ENCODE results near the gene UTS2B.

Gene UTS2B

GRCh38 chr3:191221638-191222037 lies 108.7 kb downstream of the UTS2B start:
- Histone ChIP-seq H3K36me3 (replicated peaks; ENCODE audit: low read depth, low read length) (no peaks in the 10 kb centered on the region), H3K27me3 (ENCODE audit: low read depth, low read length) (no peaks in the 10 kb centered on the region), H3K9me3 (ENCODE audit: insufficient read depth, low read length) (no peaks in the 10 kb centered on the region), H3K9ac (ENCODE audit: low read length) (no peak overlapping the region), H2AFZ (ENCODE audit: low read depth, low read length) (no peak overlapping the region), H3K4me1 (ENCODE audit: low read length) (peaks cover 3% of the 10 kb centered on the region; the same call in 1 of the 2 replicates), H3K4me3 (ENCODE audit: low read length) (no peak overlapping the region), H3K4me2 (ENCODE audit: low read length) (no peak overlapping the region), H3K27ac (ENCODE audit: low read length) (no peak overlapping the region), H4K20me1 (ENCODE audit: insufficient read depth, low read length) (no peaks in the 10 kb centered on the region), H3K79me2 (ENCODE audit: low read length) (no peaks in the 10 kb centered on the region)
- no peak for TF ChIP-seq CTCF (IDR thresholded peaks at IDR 0.05; ENCODE audit: low read depth, low read length)
- TF ChIP-seq EZH2phosphoT487 (IDR thresholded peaks at IDR 0.05; ENCODE audit: low read depth), result no peak

GRCh38 chr3:191220908-191221307 lies 109.4 kb downstream of the UTS2B start:
- H3K79me2 ChIP-seq (ENCODE audit: low read length), result no peaks in the 10 kb centered on the region
- no peak overlapping the region for H3K9ac ChIP-seq (ENCODE audit: low read length)
- no peaks in the 10 kb centered on the region for H3K9me3 ChIP-seq (ENCODE audit: insufficient read depth, low read length)
- peaks cover 3% of the 10 kb centered on the region; the same call in 1 of the 2 replicates for H3K4me1 ChIP-seq (ENCODE audit: low read length)
- H4K20me1 ChIP-seq (ENCODE audit: insufficient read depth, low read length), result no peaks in the 10 kb centered on the region
- H2AFZ ChIP-seq (ENCODE audit: low read depth, low read length), result no peak overlapping the region
- TF ChIP-seq EZH2phosphoT487 (IDR thresholded peaks at IDR 0.05; ENCODE audit: low read depth) (no peak), CTCF (IDR thresholded peaks at IDR 0.05; ENCODE audit: low read depth, low read length) (peak; percentile 17; the same call in 1 of the 2 replicates)
- H3K36me3 ChIP-seq (replicated peaks; ENCODE audit: low read depth, low read length), result no peaks in the 10 kb centered on the region
- H3K4me3 ChIP-seq (ENCODE audit: low read length), result no peak overlapping the region
- H3K27me3 ChIP-seq (ENCODE audit: low read depth, low read length), result no peaks in the 10 kb centered on the region
- no peak overlapping the region for H3K4me2 ChIP-seq (ENCODE audit: low read length)
- H3K27ac ChIP-seq (ENCODE audit: low read length), result no peak overlapping the region

- H3K9me3 ChIP-seq (ENCODE audit: insufficient read depth, low read length), result no peaks in the 10 kb centered on the region
- no peak overlapping the region for H3K27ac ChIP-seq (ENCODE audit: low read length)
- no peaks in the 10 kb centered on the region for H3K79me2 ChIP-seq (ENCODE audit: low read length)
- no peak overlapping the region for H3K9ac ChIP-seq (ENCODE audit: low read length)
- no peaks in the 10 kb centered on the region for H3K36me3 ChIP-seq (replicated peaks; ENCODE audit: low read depth, low read length)
- H3K4me1 ChIP-seq (ENCODE audit: low read length), result no peaks in the 10 kb centered on the region
- no peak overlapping the region for H3K4me2 ChIP-seq (ENCODE audit: low read length)
- H3K27me3 ChIP-seq (ENCODE audit: low read depth, low read length), result no peaks in the 10 kb centered on the region
- H4K20me1 ChIP-seq (ENCODE audit: insufficient read depth, low read length), result no peaks in the 10 kb centered on the region
- H2AFZ ChIP-seq (ENCODE audit: low read depth, low read length), result no peak overlapping the region
- no peak overlapping the region for H3K4me3 ChIP-seq (ENCODE audit: low read length)
- no peak for TF ChIP-seq CTCF (IDR thresholded peaks at IDR 0.05; ENCODE audit: low read depth, low read length)
- TF ChIP-seq EZH2phosphoT487 (IDR thresholded peaks at IDR 0.05; ENCODE audit: low read depth), result no peak
These were observed 113.0 kb downstream of the UTS2B start for GRCh38 chr3:191217301-191217700.
